K562 (cell line): ENCODE measurements around the gene AP5M1. TPM values are rescaled to one million over a fixed set of nuclear protein-coding genes. Genes with fewer than 3 reads are reported as not detected.

Experiments
- ATAC-seq: fragments of 200-7000 bp; cut with Tn5 transposase; 3 replicates; pipeline ENCODE4 v1.9.1; 2020; ENCODE audit warnings: moderate library complexity
- BruUV-seq: library from RNA; stranded (reverse); fragments of 400-500 nt; replicated peaks from 2 replicates; lab custom pipeline; 2021; lab: Mats Ljungman, UMichigan
- CTCF ChIA-PET: fragments of 300-600 bp; formaldehyde crosslinking; extraction: SDS; loops from one replicate; lab custom pipeline; 2021; ENCODE audit warnings: low intra/inter-chr PET ratio; lab: Yijun Ruan, JAX
- POLR2A ChIA-PET: fragments of 300-600, 350-650 bp; sonication (Branson Sonifier 250); formaldehyde crosslinking; extraction: SDS; loops from one replicate; lab custom pipeline; 2021; ENCODE audit warnings: antibody characterized with exemption, inconsistent platforms; lab: Yijun Ruan, JAX
- DNase-seq, 4 experiments: peaks; one replicate each; pipeline versions ENCODE4 v3.0.0 to v3.0.0-alpha.2; 2011 to 2018; ENCODE audit warnings: low spot score in 3 of 4, mixed read lengths in 3 of 4; ENCODE audit errors: extremely low read depth in 1 of 4
- FAIRE-seq: peaks from 2 replicates; lab custom pipeline; 2011; peaks lifted over from hg19 to GRCh38; lab: Jason Lieb, UNC
- H2AFZ ChIP-seq: 2 replicates; pipeline ENCODE4 v1.6.0; 2011; ENCODE audit warnings: low read depth, low read length, control low read depth, inconsistent platforms
- H3K27ac ChIP-seq: fragments of 200-600 bp; 3 replicates; pipeline ENCODE4 v1.8.0; 2011; ENCODE audit warnings: low read depth, mild to moderate bottlenecking, control low read depth, inconsistent platforms, low read length, moderate library complexity, mixed read lengths; ENCODE audit errors: extremely low read depth
- H3K27me3 ChIP-seq, 2 experiments: fragments of 300-600 bp in 1 of 2; 2 replicates in 1 of 2; 3 replicates in 1 of 2; pipeline versions ENCODE4 v1.6.0 to v1.8.0; 2011; ENCODE audit warnings: inconsistent platforms in 2 of 2, low read length in 2 of 2, mild to moderate bottlenecking in 1 of 2, mixed read lengths in 1 of 2, moderate library complexity in 1 of 2; ENCODE audit not compliant: control insufficient read depth in 2 of 2, insufficient read depth in 2 of 2
- H3K36me3 ChIP-seq: fragments of 300-600 bp; 3 replicates; pipeline ENCODE4 v1.8.0; 2011; ENCODE audit warnings: mild to moderate bottlenecking, low read length, inconsistent platforms; ENCODE audit not compliant: control insufficient read depth, insufficient read depth
- H3K4me1 ChIP-seq, 2 experiments: fragments of 200-600 bp in 1 of 2; replicated peaks in 1 of 2; 2 replicates in 1 of 2; 3 replicates in 1 of 2; pipeline versions ENCODE4 v1.5.1 to v1.8.0; 2011; ENCODE audit warnings: inconsistent platforms in 2 of 2, low read length in 2 of 2, mild to moderate bottlenecking in 1 of 2, mixed read lengths in 1 of 2, moderate library complexity in 1 of 2; ENCODE audit not compliant: control insufficient read depth in 2 of 2, insufficient read depth in 2 of 2
- H3K4me2 ChIP-seq: 2 replicates; pipeline ENCODE4 v1.6.1; 2011; ENCODE audit warnings: low read length, control low read depth, inconsistent platforms, mixed read lengths; ENCODE audit not compliant: insufficient read depth
- H3K4me3 ChIP-seq: fragments of 200-600 bp; sonication (generic), shearing (Covaris generic); 2 replicates; pipeline ENCODE4 v1.5.1; 2016; ENCODE audit warnings: control low read depth, inconsistent platforms
- H3K79me2 ChIP-seq: fragments of 200-600 bp; 3 replicates; pipeline ENCODE4 v1.8.0; 2011; ENCODE audit warnings: low read length, inconsistent platforms; ENCODE audit not compliant: control insufficient read depth, insufficient read depth
- H3K9ac ChIP-seq, 2 experiments: 2 replicates each; pipeline versions ENCODE4 v1.6.0 to v1.6.1; 2011; ENCODE audit warnings: low read depth in 2 of 2, low read length in 2 of 2, control low read depth in 1 of 2, inconsistent platforms in 1 of 2, mild to moderate bottlenecking in 1 of 2, mixed read lengths in 1 of 2; ENCODE audit not compliant: insufficient read depth in 1 of 2
- H3K9me1 ChIP-seq: one replicate; pipeline ENCODE4 v1.6.0; 2011; ENCODE audit warnings: inconsistent platforms, mild to moderate bottlenecking, low read length, moderate library complexity; ENCODE audit not compliant: control insufficient read depth, insufficient read depth
- H3K9me3 ChIP-seq: replicated peaks from 2 replicates; pipeline ENCODE4 v1.5.1; 2011; ENCODE audit warnings: low read depth, low read length, inconsistent platforms; ENCODE audit not compliant: control insufficient read depth, insufficient read depth
- H4K20me1 ChIP-seq: replicated peaks from 2 replicates; pipeline ENCODE4 v1.6.1; 2011; ENCODE audit warnings: low read length, inconsistent platforms, mixed read lengths; ENCODE audit not compliant: control insufficient read depth, insufficient read depth
- EGR1 ChIP-seq: fragments of 450-650 bp; conservative IDR thresholded peaks from 2 replicates; pipeline ENCODE4 v1.6.1; 2017; ENCODE audit warnings: mild to moderate bottlenecking
- FIP1L1 ChIP-seq: fragments of 200-400 bp; formaldehyde crosslinking; IDR thresholded peaks from 2 replicates; pipeline ENCODE4 v1.6.1; 2018; ENCODE audit warnings: mild to moderate bottlenecking, low read depth, low read length; ENCODE audit not compliant: poor library complexity, severe bottlenecking
- MTF1 ChIP-seq: fragments of 250-450 bp; sonication (Bioruptor Pico); IDR thresholded peaks from 2 replicates; pipeline ENCODE4 v1.9.0; 2021; ENCODE audit warnings: moderate library complexity, mild to moderate bottlenecking, inconsistent platforms, borderline replicate concordance
- NELFE ChIP-seq: IDR thresholded peaks from 2 replicates; pipeline ENCODE4 v1.6.1; 2011; ENCODE audit warnings: mild to moderate bottlenecking; ENCODE audit not compliant: insufficient read depth, insufficient read length
- STAT5A ChIP-seq: IDR thresholded peaks from 2 replicates; pipeline ENCODE4 v1.6.1; 2012; ENCODE audit warnings: low read length, inconsistent platforms, borderline replicate concordance
- STAT6 ChIP-seq: sonication (generic); formaldehyde crosslinking; IDR thresholded peaks from 2 replicates; pipeline ENCODE4 v1.8.1; 2023; ENCODE audit warnings: mild to moderate bottlenecking, missing genetic modification reagents
- SUPT5H ChIP-seq: fragments of 450-650 bp; IDR thresholded peaks from 2 replicates; pipeline ENCODE4 v1.6.1; 2016
- XRCC3 ChIP-seq: fragments of 450-650 bp; IDR thresholded peaks from 2 replicates; pipeline ENCODE4 v1.6.1; 2017; ENCODE audit warnings: mild to moderate bottlenecking, moderate library complexity
- YY1 ChIP-seq, 3 experiments: IDR thresholded peaks; 2 replicates each; pipeline ENCODE4 v1.6.1; 2011; ENCODE audit warnings: low read length in 2 of 3, mild to moderate bottlenecking in 2 of 3, moderate library complexity in 2 of 3, borderline replicate concordance in 1 of 3, control low read depth in 1 of 3, low read depth in 1 of 3; ENCODE audit not compliant: insufficient read depth in 3 of 3, insufficient replicate concordance in 2 of 3, control insufficient read depth in 1 of 3, insufficient read length in 1 of 3; ENCODE audit errors: extremely low read depth in 1 of 3
- ZNF354B ChIP-seq: fragments of 250-450 bp; sonication (Bioruptor Pico); IDR thresholded peaks from 2 replicates; pipeline ENCODE4 v1.4.0; 2020
- WGBS: fragments of 100-300 bp; shearing (Covaris generic); methylation state at CpG from one replicate; pipeline ENCODE4 v1.1.6; 2016; ENCODE audit warnings: low coverage, mixed read lengths; ENCODE audit not compliant: insufficient coverage; ENCODE audit errors: missing lambda C conversion rate; 5-methylcytosine and 5-hydroxymethylcytosine counted together
- in situ Hi-C: fragments of 300-500 bp; cut with MboI; formaldehyde crosslinking; loops from 4 replicates; pipeline ENCODE4 v1.15.0; 2018; ENCODE audit warnings: inconsistent platforms, mixed read lengths
- intact Hi-C: fragments of 100-400 bp; cut with micrococcal nuclease; formaldehyde crosslinking; loops from 2 replicates; pipeline ENCODE4 v1.14.2; 2022
- polyA plus RNA-seq, 8 experiments: library from polyadenylated mRNA; depleted of rRNA in 4 of 8; stranded (reverse) in 5 of 8; unstranded in 3 of 8; fragments of >200 nt; fragmentation: Nextera tagmentation in 2 of 8; fragmentation: Illumina TruSeq in 1 of 8; extraction: Ambion mirVana in 2 of 8; extraction: Trizol in 1 of 8; gene quantifications; 2 replicates each; pipeline versions ENCODE4 v1.2.1 to v1.2.3, GENCODE V29; 2011 to 2014; ENCODE audit warnings: inconsistent platforms in 1 of 8, missing spikeins in 1 of 8
- total RNA-seq, 7 experiments: library from RNA; depleted of rRNA in 6 of 7; stranded (reverse); fragments of >200 nt in 6 of 7; fragmentation: Illumina TruSeq in 2 of 7; extraction: Trizol in 2 of 7; gene quantifications; 2 replicates each; pipeline versions ENCODE4 v1.2.1 to v1.2.3, GENCODE V29; 2011 to 2021; ENCODE audit warnings: low replicate concordance in 1 of 7
- TF ChIP-seq, protein P1 (sequence below): fragments of 250-450 bp; sonication (Bioruptor Pico); IDR thresholded peaks from 2 replicates; pipeline ENCODE4 v1.9.0; 2021; ENCODE audit warnings: mild to moderate bottlenecking
- TF ChIP-seq, protein P2 (sequence below), 2 experiments: fragments of 200-800 bp in 1 of 2; sonication (Bioruptor generic) in 1 of 2; sonication (generic) in 1 of 2; formaldehyde crosslinking in 1 of 2; IDR thresholded peaks in 1 of 2; conservative IDR thresholded peaks in 1 of 2; 2 replicates each; pipeline versions ENCODE4 v1.5.0 to v1.6.1; 2016 to 2020; ENCODE audit warnings: missing compliant biosample characterization in 1 of 2, missing genetic modification characterization in 1 of 2, missing genetic modification reagents in 1 of 2

AP5M1 gene
- total and polyA plus RNA-seq, 9 of the 15 experiments (the other 6 are each of a cell fraction or from before 2014, with no cell fraction given), result 16.1 to 51.7 (median 30.9) TPM

DNA sequence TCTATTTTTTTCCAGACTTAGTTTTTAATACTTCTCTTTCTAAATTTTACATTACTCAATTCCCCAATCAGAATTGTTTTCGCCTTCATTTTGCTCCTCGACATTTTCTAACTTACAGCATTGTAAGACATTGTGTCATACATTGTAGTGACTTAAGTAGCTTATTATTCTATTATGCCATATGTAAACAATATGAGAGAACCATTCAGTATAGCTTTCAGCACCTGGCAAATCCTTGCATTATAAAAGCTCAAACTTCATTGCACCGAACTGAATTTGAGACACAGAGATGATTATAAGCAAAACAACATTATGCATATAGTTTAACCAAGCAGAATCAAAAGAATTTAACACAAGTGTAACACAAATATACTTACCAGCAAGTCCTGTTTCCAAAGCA is 46.8 kb upstream of the AP5M1 start:
- DNase-seq (no peak), ATAC-seq (no peak), FAIRE-seq (no peak)
- BruUV-seq, result no TSS peak
- Histone ChIP-seq H3K27ac (no peak overlapping the region), H3K27me3 (no peaks in the 10 kb centered on the region), H3K79me2 (no peaks in the 10 kb centered on the region), H3K4me3 (no peak overlapping the region), H2AFZ (no peak overlapping the region), H3K4me2 (no peak overlapping the region), H3K9me1 (no peaks in the 10 kb centered on the region), H4K20me1 (no peaks in the 10 kb centered on the region), H3K4me1 (no peaks in the 10 kb centered on the region), H3K9me3 (no peaks in the 10 kb centered on the region), H3K9ac (no peak overlapping the region), H3K36me3 (peaks cover 40% of the 10 kb centered on the region; the same call in 1 of the 3 replicates)
- no peak for TF ChIP-seq NELFE
- TF ChIP-seq MTF1, result no peak
- no peak for TF ChIP-seq STAT5A
- TF ChIP-seq SUPT5H, result no peak
- TF ChIP-seq EGR1, result no peak
- 89% methylated on average over 3 of the region's 3 CpGs for WGBS
- POLR2A ChIA-PET, result no interaction called here
- in situ Hi-C loops, result no loop called here
- intact Hi-C loops, result no loop called here
- CTCF ChIA-PET, result no interaction called here

DNA sequence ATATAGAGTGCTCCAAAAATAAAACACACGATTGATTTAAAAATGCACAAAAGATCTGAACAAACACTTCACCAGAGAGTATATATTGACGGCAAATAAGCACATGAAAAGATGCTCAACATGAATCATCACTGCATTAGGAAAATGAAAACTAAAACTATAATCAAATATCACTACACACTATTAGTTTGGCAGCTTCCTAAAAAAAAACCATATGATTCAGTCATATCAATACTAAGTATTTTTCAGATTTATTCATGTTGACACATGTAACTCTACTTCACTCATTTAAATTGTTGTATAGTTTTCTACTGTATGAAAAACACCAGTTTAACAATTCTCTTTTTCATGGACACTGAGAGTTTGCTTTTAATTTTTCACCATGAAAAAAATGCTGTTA is 41.7 kb upstream of the AP5M1 start:
- no peaks in the 10 kb centered on the region for H3K4me1 ChIP-seq
- no peak overlapping the region for H2AFZ ChIP-seq
- in situ Hi-C loops, result no loop called here
- no peaks in the 10 kb centered on the region for H3K79me2 ChIP-seq
- no peaks in the 10 kb centered on the region for H3K9me1 ChIP-seq
- no peak overlapping the region for H3K27ac ChIP-seq
- POLR2A ChIA-PET, result no interaction called here
- H3K4me2 ChIP-seq, result no peak overlapping the region
- H3K9ac ChIP-seq, result no peak overlapping the region
- 88% methylated on average over 2 of the region's 2 CpGs for WGBS
- intact Hi-C loops, result no loop called here
- peaks cover 39% of the 10 kb centered on the region; the same call in 2 of the 3 replicates for H3K36me3 ChIP-seq
- DNase-seq (no peak), ATAC-seq (no peak), FAIRE-seq (no peak)
- H3K9me3 ChIP-seq, result no peaks in the 10 kb centered on the region
- H3K27me3 ChIP-seq, result no peaks in the 10 kb centered on the region
- no peaks in the 10 kb centered on the region for H4K20me1 ChIP-seq
- no peak overlapping the region for H3K4me3 ChIP-seq
- CTCF ChIA-PET, result no interaction called here
- TF ChIP-seq FIP1L1 (no peak), ZNF354B (CRISPR knock-in tag) (no peak), XRCC3 (no peak), STAT6 (CRISPR knock-in tag) (no peak), YY1 (IDR thresholded peaks at IDR 0.05; ENCODE audit: borderline replicate concordance in 1 of 3, control insufficient read depth in 1 of 3, extremely low read depth in 1 of 3, insufficient read depth in 3 of 3, insufficient read length in 1 of 3, insufficient replicate concordance in 2 of 3, low read depth in 1 of 3, low read length in 2 of 3) (no peak)
- TF ChIP-seq, protein P1, sequence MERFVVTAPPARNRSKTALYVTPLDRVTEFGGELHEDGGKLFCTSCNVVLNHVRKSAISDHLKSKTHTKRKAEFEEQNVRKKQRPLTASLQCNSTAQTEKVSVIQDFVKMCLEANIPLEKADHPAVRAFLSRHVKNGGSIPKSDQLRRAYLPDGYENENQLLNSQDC (CRISPR knock-in tag), result no peak
- TF ChIP-seq, protein P2, sequence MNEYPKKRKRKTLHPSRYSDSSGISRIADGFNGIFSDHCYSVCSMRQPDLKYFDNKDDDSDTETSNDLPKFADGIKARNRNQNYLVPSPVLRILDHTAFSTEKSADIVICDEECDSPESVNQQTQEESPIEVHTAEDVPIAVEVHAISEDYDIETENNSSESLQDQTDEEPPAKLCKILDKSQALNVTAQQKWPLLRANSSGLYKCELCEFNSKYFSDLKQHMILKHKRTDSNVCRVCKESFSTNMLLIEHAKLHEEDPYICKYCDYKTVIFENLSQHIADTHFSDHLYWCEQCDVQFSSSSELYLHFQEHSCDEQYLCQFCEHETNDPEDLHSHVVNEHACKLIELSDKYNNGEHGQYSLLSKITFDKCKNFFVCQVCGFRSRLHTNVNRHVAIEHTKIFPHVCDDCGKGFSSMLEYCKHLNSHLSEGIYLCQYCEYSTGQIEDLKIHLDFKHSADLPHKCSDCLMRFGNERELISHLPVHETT (CRISPR knock-in tag; conservative IDR thresholded peaks at IDR 0.05 in 1 of 2, IDR thresholded peaks at IDR 0.05 in 1 of 2), result no peak
- no TSS peak for BruUV-seq
